Stimulated activated CD4-positive, alpha-beta T cell treated with anti-CD3 and anti-CD28 coated beads, Interleukin-4, amount 100 ng/mL, for 1 hour (primary cell): ENCODE results near the gene CCDC137.

Experiments
- DNase-seq: peaks from one replicate; pipeline ENCODE4 v3.0.0-alpha.2; 2020

CCDC137 gene

GRCh38 chr17:81717766-81718089 is 51.2 kb downstream of the CCDC137 start:
- DNase-seq = no peak

DNA sequence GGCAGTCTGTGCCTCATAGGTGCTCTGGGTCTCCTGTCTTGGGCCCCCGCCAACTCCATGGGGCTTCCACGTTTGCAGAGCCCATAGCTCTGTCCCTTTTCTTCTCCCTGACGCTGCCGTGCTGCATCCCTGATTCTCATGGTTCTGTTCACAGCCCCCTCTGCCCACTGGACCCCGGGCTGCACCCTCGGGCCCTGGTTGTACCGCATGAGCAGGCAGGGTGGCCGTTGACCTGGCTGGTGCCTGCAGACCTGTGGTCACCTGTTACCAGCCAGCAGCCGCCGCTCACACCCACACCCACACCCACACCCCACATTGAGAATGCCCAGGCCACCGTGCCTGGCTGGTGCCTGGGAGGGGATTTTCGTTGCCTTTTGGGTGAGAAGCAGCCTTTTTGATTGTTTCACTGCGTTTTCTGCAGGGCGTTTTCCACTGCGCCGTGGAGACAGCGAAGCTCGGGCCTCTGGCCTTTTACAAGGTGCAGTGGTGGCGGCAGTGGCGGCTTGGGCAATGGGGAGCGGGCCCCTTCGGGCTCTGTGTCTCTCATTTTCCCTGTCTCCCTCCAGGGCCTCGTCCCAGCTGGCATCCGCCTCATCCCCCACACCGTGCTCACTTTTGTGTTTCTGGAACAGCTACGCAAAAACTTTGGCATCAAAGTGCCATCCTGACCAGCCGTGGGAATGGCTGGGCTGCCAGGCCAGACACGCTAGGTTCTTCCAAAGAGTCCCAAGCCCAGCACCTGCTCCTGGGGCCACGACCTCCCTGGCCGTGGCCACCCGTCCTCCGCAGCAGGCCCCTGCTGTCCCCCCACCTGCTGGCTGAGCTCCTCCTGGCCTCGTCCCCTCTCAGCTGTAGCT is 53.1 kb downstream of the CCDC137 start:
- DNase-seq = no peak

- no peak for DNase-seq
Measured at GRCh38 chr17:81720267-81721071, 53.9 kb downstream of the CCDC137 start.

DNA sequence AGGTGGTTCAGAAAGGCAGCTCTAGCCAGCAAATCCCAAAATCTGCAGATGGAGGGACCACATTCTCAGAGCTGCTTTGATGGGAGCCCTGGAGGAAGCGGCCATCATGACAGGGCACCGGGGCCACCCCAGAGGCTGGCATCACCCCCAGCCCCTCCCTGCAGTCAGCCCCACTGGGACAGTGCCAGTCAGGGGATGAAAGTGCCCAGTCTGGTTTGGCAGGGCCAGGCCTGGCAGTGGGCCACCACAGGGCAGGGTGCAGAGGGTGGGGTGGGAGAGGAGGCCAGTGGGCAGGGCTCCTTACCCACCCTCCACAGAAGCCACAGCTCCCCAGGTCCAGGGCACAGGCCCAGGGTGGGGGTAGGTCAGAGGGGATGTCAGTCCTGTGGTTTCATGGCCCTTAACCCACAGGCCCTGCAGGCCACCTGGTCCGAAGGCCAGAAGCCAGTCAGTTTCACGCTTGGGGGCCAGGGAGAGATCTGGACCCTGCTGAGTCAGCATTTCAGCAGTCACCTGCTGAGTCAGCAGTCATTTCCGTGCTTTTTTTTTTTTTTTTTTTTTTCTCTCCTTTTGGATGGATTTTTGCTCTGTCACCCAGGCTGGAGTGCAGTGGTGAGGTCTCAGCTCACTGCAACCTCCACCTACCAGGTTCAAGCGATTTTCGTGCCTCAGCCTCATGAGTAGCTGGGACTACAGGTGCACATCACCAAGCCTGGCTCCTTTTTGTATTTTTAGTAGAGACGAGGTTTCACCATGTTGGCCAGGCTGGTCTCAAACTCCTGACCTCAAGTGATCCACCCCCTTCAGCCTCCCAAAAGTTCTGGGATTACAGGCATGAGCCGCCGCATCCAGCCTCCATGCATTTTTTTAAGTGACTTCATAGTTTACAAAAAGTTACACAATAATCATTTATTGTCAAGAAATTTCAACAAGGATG is 55.9 kb downstream of the CCDC137 start:
- DNase-seq = no peak
